Duodenal mucosa (tissue), 2 donors: ENCODE results near the gene ADAMTS12.

Source experiments
- H3K27ac ChIP-seq: one replicate; pipeline ENCODE4 v1.7.0; 2013; ENCODE audit warnings: low read depth, low read length
- H3K27me3 ChIP-seq, 2 donors: one replicate each; pipeline ENCODE4 v1.7.0; 2013; ENCODE audit warnings: low read length in 2 of 2, control low read depth in 1 of 2; ENCODE audit not compliant: insufficient read depth in 2 of 2, control insufficient read depth in 1 of 2
- H3K36me3 ChIP-seq, 2 donors: one replicate each; pipeline ENCODE4 v1.7.0; 2013; ENCODE audit warnings: low read length in 2 of 2, control low read depth in 1 of 2; ENCODE audit not compliant: insufficient read depth in 2 of 2, control insufficient read depth in 1 of 2
- H3K4me1 ChIP-seq, 2 donors: one replicate each; pipeline ENCODE4 v1.7.0; 2013; ENCODE audit warnings: low read length in 2 of 2, control low read depth in 1 of 2; ENCODE audit not compliant: insufficient read depth in 2 of 2, control insufficient read depth in 1 of 2
- H3K4me3 ChIP-seq, 2 donors: one replicate each; pipeline ENCODE4 v1.7.0; 2013; ENCODE audit warnings: low read length in 2 of 2, low read depth in 1 of 2
- H3K9ac ChIP-seq, 2 donors: one replicate each; pipeline ENCODE4 v1.7.0; 2013; ENCODE audit warnings: low read length in 2 of 2, low read depth in 1 of 2
- H3K9me3 ChIP-seq, 2 donors: one replicate each; pipeline ENCODE4 v1.7.0; 2013; ENCODE audit warnings: low read length in 2 of 2, control low read depth in 1 of 2; ENCODE audit not compliant: control insufficient read depth in 1 of 2

ADAMTS12 gene, protein sequence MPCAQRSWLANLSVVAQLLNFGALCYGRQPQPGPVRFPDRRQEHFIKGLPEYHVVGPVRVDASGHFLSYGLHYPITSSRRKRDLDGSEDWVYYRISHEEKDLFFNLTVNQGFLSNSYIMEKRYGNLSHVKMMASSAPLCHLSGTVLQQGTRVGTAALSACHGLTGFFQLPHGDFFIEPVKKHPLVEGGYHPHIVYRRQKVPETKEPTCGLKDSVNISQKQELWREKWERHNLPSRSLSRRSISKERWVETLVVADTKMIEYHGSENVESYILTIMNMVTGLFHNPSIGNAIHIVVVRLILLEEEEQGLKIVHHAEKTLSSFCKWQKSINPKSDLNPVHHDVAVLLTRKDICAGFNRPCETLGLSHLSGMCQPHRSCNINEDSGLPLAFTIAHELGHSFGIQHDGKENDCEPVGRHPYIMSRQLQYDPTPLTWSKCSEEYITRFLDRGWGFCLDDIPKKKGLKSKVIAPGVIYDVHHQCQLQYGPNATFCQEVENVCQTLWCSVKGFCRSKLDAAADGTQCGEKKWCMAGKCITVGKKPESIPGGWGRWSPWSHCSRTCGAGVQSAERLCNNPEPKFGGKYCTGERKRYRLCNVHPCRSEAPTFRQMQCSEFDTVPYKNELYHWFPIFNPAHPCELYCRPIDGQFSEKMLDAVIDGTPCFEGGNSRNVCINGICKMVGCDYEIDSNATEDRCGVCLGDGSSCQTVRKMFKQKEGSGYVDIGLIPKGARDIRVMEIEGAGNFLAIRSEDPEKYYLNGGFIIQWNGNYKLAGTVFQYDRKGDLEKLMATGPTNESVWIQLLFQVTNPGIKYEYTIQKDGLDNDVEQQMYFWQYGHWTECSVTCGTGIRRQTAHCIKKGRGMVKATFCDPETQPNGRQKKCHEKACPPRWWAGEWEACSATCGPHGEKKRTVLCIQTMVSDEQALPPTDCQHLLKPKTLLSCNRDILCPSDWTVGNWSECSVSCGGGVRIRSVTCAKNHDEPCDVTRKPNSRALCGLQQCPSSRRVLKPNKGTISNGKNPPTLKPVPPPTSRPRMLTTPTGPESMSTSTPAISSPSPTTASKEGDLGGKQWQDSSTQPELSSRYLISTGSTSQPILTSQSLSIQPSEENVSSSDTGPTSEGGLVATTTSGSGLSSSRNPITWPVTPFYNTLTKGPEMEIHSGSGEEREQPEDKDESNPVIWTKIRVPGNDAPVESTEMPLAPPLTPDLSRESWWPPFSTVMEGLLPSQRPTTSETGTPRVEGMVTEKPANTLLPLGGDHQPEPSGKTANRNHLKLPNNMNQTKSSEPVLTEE (N-terminal part only)

DNA sequence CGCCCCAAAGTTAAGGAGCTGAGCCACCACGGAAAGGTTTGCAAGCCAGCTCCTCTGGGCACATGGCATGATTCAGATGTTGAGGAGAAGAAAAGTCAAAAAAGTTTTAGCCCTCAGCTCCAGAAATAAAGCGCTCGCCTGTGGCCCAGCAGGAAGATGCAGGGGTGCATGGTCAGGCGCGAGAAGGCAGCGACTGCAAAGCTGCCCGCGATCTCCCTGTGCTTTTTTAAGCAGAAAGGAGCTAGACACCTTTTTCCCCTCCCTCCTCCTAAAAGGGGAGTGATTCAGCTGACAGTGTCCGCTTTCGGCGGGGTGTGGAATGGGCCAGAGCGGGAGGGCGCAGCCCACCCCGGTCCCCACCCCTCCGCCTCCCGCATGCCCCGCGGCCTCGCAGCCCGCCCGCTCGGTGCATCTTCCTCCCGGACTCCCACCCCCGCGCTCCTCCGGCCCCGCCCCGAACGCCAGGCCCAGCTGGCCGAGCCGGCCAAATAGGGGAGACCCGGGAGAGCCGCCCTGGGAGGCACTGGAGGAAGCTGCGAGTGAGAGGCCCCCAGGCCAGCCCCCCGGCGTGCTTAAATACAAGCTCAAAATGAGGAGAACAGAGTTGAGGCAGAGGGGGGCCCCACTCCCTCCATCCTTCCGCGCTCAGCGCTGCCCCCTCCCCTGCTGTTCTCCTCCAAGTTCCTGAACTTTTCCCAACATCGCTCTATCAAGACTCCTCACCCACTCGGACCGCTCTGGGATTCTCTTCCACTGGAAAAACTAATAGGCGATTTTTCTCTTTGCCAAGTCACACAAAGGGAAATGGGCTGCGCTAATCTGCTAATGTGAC is at the start of gene ADAMTS12:
TSS of gene ADAMTS12 (minus strand) at position 203 of the 832 bp plus-strand sequence. CDS start at position 69, 134 bp downstream.
- Histone ChIP-seq H3K9ac (no peak within 1 kb of the TSS), H3K4me1 (no peaks in the 10 kb centered on the region), H3K27me3 (peaks cover 0 to 15% of the 10 kb centered on the region in 2 donors), H3K9me3 (no peaks in the 10 kb centered on the region), H3K27ac (peak within 1 kb of the TSS; percentile 7), H3K4me3 (peak within 1 kb of the TSS; percentile 25 to 45), H3K36me3 (no peaks in the 10 kb centered on the region)

GRCh38 chr5:33941090-33941489 is 49.3 kb upstream of the ADAMTS12 start:
- Histone ChIP-seq H3K27ac (no peak overlapping the region), H3K4me3 (no peak overlapping the region), H3K4me1 (peaks cover 2 to 4% of the 10 kb centered on the region in 2 donors), H3K9ac (no peak overlapping the region), H3K36me3 (no peaks in the 10 kb centered on the region), H3K27me3 (peaks cover 17 to 28% of the 10 kb centered on the region in 2 donors), H3K9me3 (no peaks in the 10 kb centered on the region)

GRCh38 chr5:33939556-33940262 is 47.9 kb upstream of the ADAMTS12 start:
- H3K9me3 ChIP-seq, result no peaks in the 10 kb centered on the region
- H3K36me3 ChIP-seq, result no peaks in the 10 kb centered on the region
- no peak overlapping the region for H3K27ac ChIP-seq
- no peak overlapping the region for H3K4me3 ChIP-seq
- H3K27me3 ChIP-seq, result peaks cover 17 to 33% of the 10 kb centered on the region in 2 donors
- H3K9ac ChIP-seq, result no peak overlapping the region
- H3K4me1 ChIP-seq, result peaks cover 5% of the 10 kb centered on the region in 2 donors

DNA sequence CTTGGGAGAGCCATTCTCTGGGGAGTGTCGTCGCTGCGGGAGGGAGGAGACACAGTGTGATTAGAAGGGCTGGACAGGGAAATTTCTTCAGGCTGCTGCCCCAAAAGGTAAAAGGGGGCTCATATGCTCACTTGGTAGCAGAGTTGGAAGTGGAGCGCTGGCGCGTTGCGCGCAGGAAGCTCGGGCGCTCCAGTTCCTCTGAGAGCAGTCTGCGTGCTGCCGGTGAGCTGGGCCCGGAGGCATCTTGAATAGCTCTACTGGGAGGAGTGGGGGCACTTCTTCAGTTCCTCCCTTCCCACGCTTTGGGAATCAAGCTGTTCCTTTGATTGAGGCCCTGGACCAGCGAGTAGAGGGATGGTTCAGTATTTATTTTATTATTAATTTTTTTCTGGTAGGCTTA is 47.1 kb upstream of the ADAMTS12 start:
- Histone ChIP-seq H3K27me3 (peaks cover 17 to 33% of the 10 kb centered on the region in 2 donors), H3K36me3 (no peaks in the 10 kb centered on the region), H3K4me3 (no peak overlapping the region), H3K9me3 (no peaks in the 10 kb centered on the region), H3K9ac (no peak overlapping the region), H3K4me1 (peaks cover 5% of the 10 kb centered on the region in 2 donors), H3K27ac (no peak overlapping the region)

GRCh38 chr5:33938507-33938796 is 46.7 kb upstream of the ADAMTS12 start:
- H3K36me3 ChIP-seq, result no peaks in the 10 kb centered on the region
- H3K27ac ChIP-seq, result no peak overlapping the region
- peaks cover 17 to 33% of the 10 kb centered on the region in 2 donors for H3K27me3 ChIP-seq
- H3K4me3 ChIP-seq, result no peak overlapping the region
- H3K9me3 ChIP-seq, result no peaks in the 10 kb centered on the region
- H3K4me1 ChIP-seq, result peaks cover 5% of the 10 kb centered on the region in 2 donors
- no peak overlapping the region for H3K9ac ChIP-seq

DNA sequence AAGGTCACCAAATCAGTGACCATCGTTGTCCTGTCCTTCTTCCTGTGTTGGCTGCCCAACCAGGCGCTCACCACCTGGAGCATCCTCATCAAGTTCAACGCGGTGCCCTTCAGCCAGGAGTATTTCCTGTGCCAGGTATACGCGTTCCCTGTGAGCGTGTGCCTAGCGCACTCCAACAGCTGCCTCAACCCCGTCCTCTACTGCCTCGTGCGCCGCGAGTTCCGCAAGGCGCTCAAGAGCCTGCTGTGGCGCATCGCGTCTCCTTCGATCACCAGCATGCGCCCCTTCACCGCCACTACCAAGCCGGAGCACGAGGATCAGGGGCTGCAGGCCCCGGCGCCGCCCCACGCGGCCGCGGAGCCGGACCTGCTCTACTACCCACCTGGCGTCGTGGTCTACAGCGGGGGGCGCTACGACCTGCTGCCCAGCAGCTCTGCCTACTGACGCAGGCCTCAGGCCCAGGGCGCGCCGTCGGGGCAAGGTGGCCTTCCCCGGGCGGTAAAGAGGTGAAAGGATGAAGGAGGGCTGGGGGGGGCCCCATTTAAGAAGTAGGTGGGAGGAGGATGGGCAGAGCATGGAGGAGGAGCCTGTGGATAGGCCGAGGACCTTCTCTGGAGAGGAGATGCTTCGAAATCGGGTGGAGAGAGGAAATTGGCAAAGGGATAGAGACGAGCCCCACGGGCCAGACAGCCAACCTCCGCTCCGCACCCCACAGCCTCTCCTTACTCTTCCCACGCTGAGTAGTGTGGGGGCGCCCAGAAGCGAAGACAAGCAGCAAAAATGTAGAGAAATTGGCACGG is 46.1 kb upstream of the ADAMTS12 start:
- H3K4me3 ChIP-seq, result no peak overlapping the region
- peaks cover 5% of the 10 kb centered on the region in 2 donors for H3K4me1 ChIP-seq
- no peaks in the 10 kb centered on the region for H3K9me3 ChIP-seq
- peaks cover 17 to 33% of the 10 kb centered on the region in 2 donors for H3K27me3 ChIP-seq
- no peak overlapping the region for H3K9ac ChIP-seq
- H3K27ac ChIP-seq, result no peak overlapping the region
- no peaks in the 10 kb centered on the region for H3K36me3 ChIP-seq

GRCh38 chr5:33937017-33937706 is 45.4 kb upstream of the ADAMTS12 start:
- Histone ChIP-seq H3K36me3 (no peaks in the 10 kb centered on the region), H3K27me3 (peaks cover 11 to 33% of the 10 kb centered on the region in 2 donors), H3K4me1 (peaks cover 5% of the 10 kb centered on the region in 2 donors), H3K27ac (no peak overlapping the region), H3K9me3 (no peaks in the 10 kb centered on the region), H3K4me3 (no peak overlapping the region), H3K9ac (no peak overlapping the region)

DNA sequence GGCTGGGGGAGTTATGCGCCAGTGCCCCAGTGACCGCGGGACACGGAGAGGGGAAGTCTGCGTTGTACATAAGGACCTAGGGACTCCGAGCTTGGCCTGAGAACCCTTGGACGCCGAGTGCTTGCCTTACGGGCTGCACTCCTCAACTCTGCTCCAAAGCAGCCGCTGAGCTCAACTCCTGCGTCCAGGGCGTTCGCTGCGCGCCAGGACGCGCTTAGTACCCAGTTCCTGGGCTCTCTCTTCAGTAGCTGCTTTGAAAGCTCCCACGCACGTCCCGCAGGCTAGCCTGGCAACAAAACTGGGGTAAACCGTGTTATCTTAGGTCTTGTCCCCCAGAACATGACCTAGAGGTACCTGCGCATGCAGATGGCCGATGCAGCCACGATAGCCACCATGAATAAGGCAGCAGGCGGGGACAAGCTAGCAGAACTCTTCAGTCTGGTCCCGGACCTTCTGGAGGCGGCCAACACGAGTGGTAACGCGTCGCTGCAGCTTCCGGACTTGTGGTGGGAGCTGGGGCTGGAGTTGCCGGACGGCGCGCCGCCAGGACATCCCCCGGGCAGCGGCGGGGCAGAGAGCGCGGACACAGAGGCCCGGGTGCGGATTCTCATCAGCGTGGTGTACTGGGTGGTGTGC is 44.7 kb upstream of the ADAMTS12 start, which contains the start of gene RXFP3:
TSS of gene RXFP3 (plus strand) at position 6 of the 636 bp plus-strand sequence. CDS start at position 361, 355 bp downstream.
- H3K27me3 ChIP-seq, result peaks cover 9 to 33% of the 10 kb centered on the region in 2 donors
- H3K4me1 ChIP-seq, result peaks cover 5% of the 10 kb centered on the region in 2 donors
- no peak within 1 kb of the TSS for H3K9ac ChIP-seq
- no peaks in the 10 kb centered on the region for H3K9me3 ChIP-seq
- H3K4me3 ChIP-seq, result peak within 1 kb of the TSS; percentile 34 to 39
- H3K36me3 ChIP-seq, result no peaks in the 10 kb centered on the region
- H3K27ac ChIP-seq, result no peak within 1 kb of the TSS
